A172 (cell line): ENCODE results near the gene CCDC190. TPM values are rescaled to one million over a fixed set of nuclear protein-coding genes. Genes with fewer than 3 reads are reported as not detected.
A peak's percentile ranks its signal among the peaks of the same experiment; 100 is the strongest.
"Not testable (repeated sequence)": the region's sequence is repeated elsewhere in the genome, so short reads cannot be mapped to it uniquely, and the experiment has no call there.

Experiments used
- DNase-seq: peaks from one replicate; pipeline ENCODE4 v3.0.0-alpha.2; 2015; ENCODE audit warnings: low spot score
- total RNA-seq: library from RNA; depleted of rRNA; stranded (reverse); fragments of >200 nt; shearing (Covaris generic); gene quantifications from 2 replicates; pipeline ENCODE4 v1.2.3, GENCODE V29; 2014

CCDC190 gene
- total RNA-seq, 1 experiment from 2014 or later, result not detected

GRCh38 chr1:162877412-162877811 lies 16.4 kb upstream of the CCDC190 start:
- no peak for DNase-seq

- no peak for DNase-seq
Observed at GRCh38 chr1:162876751-162877150, 15.8 kb upstream of the CCDC190 start.

GRCh38 chr1:162873671-162874666 lies 13.0 kb upstream of the CCDC190 start:
- DNase-seq, result peak; percentile 89

GRCh38 chr1:162872981-162873380 lies 12.0 kb upstream of the CCDC190 start:
- peak; percentile 32 for DNase-seq

- DNase-seq, result not testable (repeated sequence)
Observed at GRCh38 chr1:162871417-162871816, 10.4 kb upstream of the CCDC190 start.

- no peak for DNase-seq
Observed at GRCh38 chr1:162868972-162869371, 8.0 kb upstream of the CCDC190 start.

- DNase-seq, result no peak
Observed at GRCh38 chr1:162861625-162862024, 650 bp upstream of the CCDC190 start.

- DNase-seq, result no peak
Observed at GRCh38 chr1:162859191-162859590, 1.8 kb downstream of the CCDC190 start.

GRCh38 chr1:162857850-162858249 lies 3.1 kb downstream of the CCDC190 start:
- DNase-seq, result peak; percentile 47

GRCh38 chr1:162856260-162856659 lies 4.7 kb downstream of the CCDC190 start:
- peak; percentile 99 for DNase-seq

GRCh38 chr1:162855461-162856150 lies 5.4 kb downstream of the CCDC190 start:
- peak; percentile 37 for DNase-seq

GRCh38 chr1:162854245-162854882 lies 6.6 kb downstream of the CCDC190 start:
- peak; percentile 83 for DNase-seq

- no peak for DNase-seq
Observed at GRCh38 chr1:162851341-162851740, 9.6 kb downstream of the CCDC190 start.

- no peak for DNase-seq
Observed at GRCh38 chr1:162849711-162850110, 11.3 kb downstream of the CCDC190 start.

GRCh38 chr1:162847839-162848453 lies 13.0 kb downstream of the CCDC190 start:
- DNase-seq, result peak; percentile 67

GRCh38 chr1:162846256-162847212 lies 14.4 kb downstream of the CCDC190 start:
- DNase-seq, result peak; percentile 39

- DNase-seq, result no peak
Observed at GRCh38 chr1:162844153-162844552, 16.8 kb downstream of the CCDC190 start.

- DNase-seq, result no peak
Observed at GRCh38 chr1:162840250-162840839, 20.6 kb downstream of the CCDC190 start.

GRCh38 chr1:162838863-162839262 lies 22.1 kb downstream of the CCDC190 start:
- DNase-seq, result no peak
